HS-27A (cell line): ENCODE data around the gene LACRT.
"Not testable (repeated sequence)": the region's sequence is repeated elsewhere in the genome, so short reads cannot be mapped to it uniquely, and the experiment has no call there.

Source experiments
- DNase-seq: peaks from one replicate; pipeline ENCODE4 v3.0.0-alpha.2; 2012; ENCODE audit warnings: low read depth, missing footprints

The LACRT gene

GRCh38 chr12:54634795-54635194, at the start of gene LACRT:
TSS of gene LACRT (minus strand) at chr12:54634895. CDS start at chr12:54634841, 54 bp downstream.
- DNase-seq, result no peak

GRCh38 chr12:54683398-54683797, 48.7 kb upstream of the LACRT start:
- no peak for DNase-seq

GRCh38 chr12:54682674-54683073, 48.0 kb upstream of the LACRT start:
- DNase-seq, result no peak

GRCh38 chr12:54680374-54680773, 45.7 kb upstream of the LACRT start:
- no peak for DNase-seq

GRCh38 chr12:54678131-54678530, 43.4 kb upstream of the LACRT start:
- DNase-seq, result no peak

GRCh38 chr12:54667945-54668344, 33.2 kb upstream of the LACRT start:
- no peak for DNase-seq

- no peak for DNase-seq
Measured at GRCh38 chr12:54666008-54666407, 31.3 kb upstream of the LACRT start.

GRCh38 chr12:54665022-54665635, 30.4 kb upstream of the LACRT start:
- not testable (repeated sequence) for DNase-seq

- no peak for DNase-seq
Measured at GRCh38 chr12:54663603-54664002, 28.9 kb upstream of the LACRT start.

GRCh38 chr12:54662026-54662425, 27.3 kb upstream of the LACRT start:
- DNase-seq, result no peak

GRCh38 chr12:54661048-54661447, 26.4 kb upstream of the LACRT start:
- no peak for DNase-seq

GRCh38 chr12:54660320-54660962, 25.7 kb upstream of the LACRT start:
- no peak for DNase-seq

GRCh38 chr12:54658306-54659264, 23.9 kb upstream of the LACRT start:
- peak; percentile 3 for DNase-seq

GRCh38 chr12:54657105-54657607, 22.5 kb upstream of the LACRT start:
- no peak for DNase-seq

GRCh38 chr12:54654926-54655325, 20.2 kb upstream of the LACRT start:
- DNase-seq, result no peak

GRCh38 chr12:54653025-54653424, 18.3 kb upstream of the LACRT start:
- DNase-seq, result no peak

- no peak for DNase-seq
Measured at GRCh38 chr12:54650889-54651288, 16.2 kb upstream of the LACRT start.

- DNase-seq, result no peak
Measured at GRCh38 chr12:54650409-54650808, 15.7 kb upstream of the LACRT start.

GRCh38 chr12:54649825-54650224, 15.1 kb upstream of the LACRT start:
- no peak for DNase-seq

GRCh38 chr12:54648265-54648664, 13.6 kb upstream of the LACRT start, which contains the start of gene DCD:
TSS of gene DCD (minus strand) at chr12:54648365. CDS start at chr12:54648303, 62 bp downstream.
- no peak for DNase-seq

GRCh38 chr12:54641554-54641953, 6.9 kb upstream of the LACRT start:
- DNase-seq, result no peak

GRCh38 chr12:54641089-54641488, 6.4 kb upstream of the LACRT start:
- no peak for DNase-seq
